Activated CD8-positive, alpha-beta memory T cell treated with anti-CD3 and anti-CD28 coated beads, Interleukin-2, amount 50 U/mL, for 1 hour (primary cell): Measurements from ENCODE around the gene CEP76.

ENCODE experiments used
- DNase-seq: peaks from one replicate; pipeline ENCODE4 v3.0.0-alpha.2; 2020; ENCODE audit errors: extremely low read depth

The CEP76 gene, protein sequence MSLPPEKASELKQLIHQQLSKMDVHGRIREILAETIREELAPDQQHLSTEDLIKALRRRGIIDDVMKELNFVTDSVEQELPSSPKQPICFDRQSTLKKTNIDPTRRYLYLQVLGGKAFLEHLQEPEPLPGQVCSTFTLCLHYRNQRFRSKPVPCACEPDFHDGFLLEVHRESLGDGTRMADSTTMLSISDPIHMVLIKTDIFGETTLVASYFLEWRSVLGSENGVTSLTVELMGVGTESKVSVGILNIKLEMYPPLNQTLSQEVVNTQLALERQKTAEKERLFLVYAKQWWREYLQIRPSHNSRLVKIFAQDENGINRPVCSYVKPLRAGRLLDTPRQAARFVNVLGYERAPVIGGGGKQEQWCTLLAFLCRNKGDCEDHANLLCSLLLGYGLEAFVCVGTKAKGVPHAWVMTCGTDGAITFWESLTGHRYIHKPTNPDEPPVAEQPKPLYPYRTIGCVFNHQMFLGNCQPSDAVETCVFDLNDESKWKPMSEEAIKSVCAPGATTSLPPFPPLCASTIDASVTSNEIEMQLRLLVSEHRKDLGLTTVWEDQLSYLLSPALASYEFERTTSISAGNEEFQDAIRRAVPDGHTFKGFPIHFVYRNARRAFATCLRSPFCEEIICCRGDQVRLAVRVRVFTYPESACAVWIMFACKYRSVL

DNA sequence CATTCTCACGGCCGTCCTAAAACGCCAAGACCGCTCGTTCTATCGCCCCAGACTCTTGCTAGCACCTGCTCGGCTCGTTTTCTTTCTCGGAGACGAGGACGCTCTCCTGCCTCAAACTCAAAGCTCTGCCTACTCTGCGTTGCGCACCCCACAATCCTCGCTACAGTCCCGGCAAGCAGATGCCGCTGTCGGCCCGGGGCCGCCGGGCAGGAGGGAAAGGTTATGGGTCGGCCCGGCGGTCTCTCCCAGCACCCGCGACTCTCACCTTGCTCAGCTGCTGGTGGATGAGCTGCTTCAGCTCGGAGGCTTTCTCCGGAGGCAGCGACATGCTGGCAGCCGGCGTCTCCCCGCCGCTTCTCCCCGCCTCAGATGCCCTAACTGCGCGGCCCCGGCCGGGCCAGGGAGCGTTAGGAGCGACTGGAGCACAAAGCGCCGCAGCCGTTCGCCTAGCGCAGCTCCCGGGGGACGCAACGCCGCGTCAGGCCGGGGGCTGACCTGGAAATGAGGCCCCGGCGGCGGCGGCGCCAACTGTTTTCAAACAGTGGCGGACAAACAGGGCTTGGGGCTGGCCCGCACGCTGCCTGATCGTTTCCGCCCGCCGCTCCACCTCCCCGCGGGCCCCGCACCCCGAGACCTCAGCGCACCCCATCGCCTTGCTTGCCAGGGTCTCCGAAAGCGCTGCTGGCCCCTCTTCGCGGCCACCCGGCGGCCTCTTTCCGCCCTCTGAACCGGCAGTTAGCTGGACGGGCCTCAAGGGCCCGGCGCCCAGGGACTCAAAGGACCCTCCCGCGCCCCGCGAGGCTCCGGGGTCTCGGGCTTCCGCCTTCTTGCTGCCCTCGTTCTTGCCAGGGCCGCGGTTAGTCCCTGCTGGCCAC lies at the start of gene CEP76, which contains the start of gene PSMG2:
TSS of gene CEP76 (minus strand) at position 503 of the 875 bp plus-strand sequence. CDS start at position 328, 175 bp downstream.
TSS of gene PSMG2 (plus strand) at position 822 of the 875 bp plus-strand sequence. CDS start 66 bp downstream, outside the sequence.
- peak; percentile 57 for DNase-seq

DNA sequence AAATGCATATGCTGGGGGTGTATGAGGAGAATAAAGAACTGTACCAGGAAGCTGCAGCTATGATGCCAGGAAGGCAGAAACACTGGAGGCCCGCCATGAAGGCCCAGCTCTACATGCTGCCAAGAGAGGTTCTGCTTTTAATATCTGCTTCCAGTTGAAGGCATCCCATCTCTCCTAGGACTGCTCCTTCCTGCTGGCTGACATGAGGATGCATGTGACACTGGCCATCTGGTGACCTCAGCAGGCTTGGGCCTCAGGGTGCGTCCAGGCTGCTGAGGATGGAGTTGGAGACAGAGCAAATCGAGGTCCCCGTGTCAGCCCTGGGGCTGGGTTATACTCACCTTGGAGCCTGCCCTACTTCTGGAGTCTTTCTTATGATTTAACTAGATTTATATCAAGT lies 49.4 kb upstream of the CEP76 start:
- DNase-seq, result no peak

DNA sequence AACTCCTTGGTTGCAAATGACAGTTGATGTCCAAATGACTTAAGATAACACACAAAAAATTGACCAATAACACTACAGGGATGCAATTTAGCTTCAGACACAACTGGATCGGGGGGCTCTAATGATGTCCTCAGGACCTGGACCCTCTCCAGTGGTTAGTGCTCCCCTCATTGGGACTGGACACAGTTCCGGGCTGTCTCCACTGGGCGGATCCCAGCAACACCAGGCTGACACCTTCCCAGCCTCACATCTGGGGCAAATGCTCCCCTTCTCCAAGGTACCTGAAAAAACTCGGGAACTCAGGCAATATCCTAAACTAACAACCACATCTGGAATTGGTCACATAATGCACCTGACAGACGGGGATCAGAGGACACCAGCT lies 49.0 kb upstream of the CEP76 start:
- DNase-seq, result no peak

DNA sequence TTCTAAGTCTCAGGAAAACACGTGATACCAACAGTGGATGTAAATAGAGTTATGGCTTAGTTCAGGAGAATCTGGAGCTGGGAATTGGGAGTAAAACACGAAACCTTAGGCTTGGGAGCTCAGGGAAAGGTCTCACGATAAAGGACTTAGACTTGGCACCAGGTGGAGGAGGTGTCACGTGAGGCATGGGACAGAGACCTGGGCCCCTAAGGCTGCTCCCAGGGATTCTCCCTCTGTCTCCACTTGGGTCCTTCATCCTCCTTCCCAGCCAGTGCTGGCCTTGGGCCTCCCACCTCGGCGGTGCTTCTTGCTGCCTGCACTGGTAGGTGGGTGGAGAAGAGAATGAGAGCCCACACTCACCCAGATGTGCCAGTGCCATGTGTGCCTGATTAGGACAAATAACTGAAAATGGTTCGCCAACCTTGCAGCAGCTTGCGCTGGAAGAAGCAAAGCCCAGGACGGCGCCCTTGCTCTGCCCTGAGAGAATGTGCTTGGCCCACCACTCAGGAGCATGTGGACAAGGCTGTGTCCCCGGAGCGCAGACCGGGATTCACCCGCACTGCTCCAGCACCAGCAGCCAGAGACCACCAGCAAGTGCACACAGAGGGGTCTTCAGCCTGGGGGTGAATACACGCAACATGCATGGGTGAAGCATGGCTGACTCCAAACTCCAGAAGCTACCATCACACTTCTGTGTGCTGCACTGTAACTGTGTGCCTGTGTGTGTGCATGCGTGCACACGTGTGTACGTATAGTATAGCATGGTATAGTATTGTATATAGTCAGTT lies 48.4 kb upstream of the CEP76 start:
- no peak for DNase-seq

DNA sequence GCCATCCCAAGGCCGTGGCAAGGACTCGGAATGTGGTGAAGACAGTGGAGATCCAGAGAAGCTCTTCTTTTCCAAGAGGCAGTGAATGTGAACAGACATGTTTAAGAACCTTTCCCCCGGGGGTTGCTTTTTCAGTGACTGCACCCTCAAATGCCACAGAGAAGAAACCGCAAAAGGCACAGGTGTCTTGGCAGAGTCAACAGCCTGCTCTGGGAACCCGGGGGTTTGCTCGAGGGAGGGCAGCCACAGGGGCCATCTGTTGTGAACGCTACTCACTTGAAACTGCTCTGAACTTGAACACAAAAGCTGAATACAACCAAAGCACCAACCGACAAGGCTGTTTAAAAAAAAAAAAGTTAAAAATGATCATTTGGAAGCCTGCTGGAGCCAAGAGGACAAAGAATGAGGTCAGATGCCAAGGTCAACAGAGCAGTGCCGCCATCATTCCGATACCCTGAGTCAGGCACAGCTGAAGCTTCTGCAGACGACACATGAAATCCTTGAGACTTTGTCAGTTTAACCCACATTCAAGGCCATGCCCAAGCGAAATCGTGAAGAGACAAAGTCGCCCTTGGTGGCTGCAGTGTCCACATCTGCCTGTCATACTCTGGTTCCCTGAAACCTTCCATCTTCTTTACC lies 47.7 kb upstream of the CEP76 start:
- DNase-seq, result no peak

DNA sequence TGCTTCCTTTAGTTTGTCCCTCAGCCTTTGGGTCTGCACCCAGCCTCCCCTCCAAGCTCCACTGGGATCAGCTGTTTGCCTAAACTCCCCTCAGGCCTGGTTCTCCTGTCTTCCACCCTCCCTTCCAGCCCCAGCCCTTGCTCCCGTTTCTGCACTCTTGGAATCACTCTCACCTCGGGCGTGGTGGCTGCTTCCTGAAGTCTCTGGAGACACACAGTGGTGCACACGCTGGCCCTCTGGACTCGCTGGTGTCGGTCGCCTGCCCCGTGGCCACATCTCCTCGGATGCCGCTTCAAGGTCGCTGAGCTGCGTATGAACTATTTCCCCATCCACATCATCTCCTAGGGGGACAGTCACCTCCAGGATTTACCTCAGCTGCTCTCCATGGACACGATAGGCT lies 46.6 kb upstream of the CEP76 start:
- no peak for DNase-seq

DNA sequence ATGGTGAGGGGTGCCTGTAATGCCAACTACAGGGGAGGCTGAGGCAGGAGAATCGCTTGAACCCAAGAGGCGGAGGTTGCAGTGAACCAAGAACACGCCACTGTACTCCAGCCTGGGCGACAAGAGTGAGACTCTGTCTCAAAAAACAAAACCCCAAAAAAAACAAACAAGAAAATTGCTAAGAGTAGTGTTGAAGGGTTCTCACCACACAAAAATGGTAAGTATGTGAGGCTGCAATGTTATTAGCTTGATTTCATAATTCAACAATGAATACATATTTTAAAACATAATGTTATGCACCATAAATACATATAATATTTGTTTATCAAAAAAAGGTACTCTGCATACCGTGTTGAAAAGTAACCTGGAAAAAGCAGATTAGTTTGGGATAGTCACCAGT lies 46.1 kb upstream of the CEP76 start:
- DNase-seq, result no peak

DNA sequence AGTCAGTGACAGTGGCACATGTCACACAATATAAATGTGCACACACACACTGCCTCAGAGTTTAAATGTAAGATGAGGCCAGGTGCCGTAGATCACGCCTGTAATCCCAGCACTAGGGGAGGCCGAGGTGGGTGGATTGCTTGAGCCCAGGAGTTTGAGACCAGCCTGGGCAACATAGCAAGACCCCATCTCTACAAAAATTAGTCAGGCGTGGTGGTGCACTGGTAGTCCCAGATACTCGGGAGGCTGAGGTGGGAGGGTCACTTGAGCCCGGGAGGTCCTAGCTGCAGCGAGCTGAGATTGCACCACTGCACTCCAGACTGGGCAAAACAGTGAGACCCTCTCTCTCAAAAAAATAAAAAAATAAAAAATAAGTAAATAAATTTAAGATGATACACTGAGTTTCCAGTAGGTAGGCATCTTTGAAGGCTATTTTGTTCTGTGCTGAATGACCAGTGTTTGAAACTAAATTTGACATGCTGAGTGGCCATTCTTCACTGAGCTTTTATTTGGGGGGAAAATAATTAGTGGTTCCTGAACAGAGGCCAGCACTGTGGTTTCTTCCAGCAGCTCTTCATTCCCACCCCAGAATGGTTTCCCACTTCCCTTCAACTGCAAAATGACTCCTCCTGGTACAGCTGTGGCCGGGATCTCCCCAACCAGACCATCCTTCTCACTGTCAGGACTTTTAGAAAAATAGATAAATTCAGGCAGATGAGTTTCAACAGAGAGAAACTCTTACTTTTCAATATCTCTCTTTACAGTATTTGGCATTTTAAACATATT lies 45.2 kb upstream of the CEP76 start:
- no peak for DNase-seq

DNA sequence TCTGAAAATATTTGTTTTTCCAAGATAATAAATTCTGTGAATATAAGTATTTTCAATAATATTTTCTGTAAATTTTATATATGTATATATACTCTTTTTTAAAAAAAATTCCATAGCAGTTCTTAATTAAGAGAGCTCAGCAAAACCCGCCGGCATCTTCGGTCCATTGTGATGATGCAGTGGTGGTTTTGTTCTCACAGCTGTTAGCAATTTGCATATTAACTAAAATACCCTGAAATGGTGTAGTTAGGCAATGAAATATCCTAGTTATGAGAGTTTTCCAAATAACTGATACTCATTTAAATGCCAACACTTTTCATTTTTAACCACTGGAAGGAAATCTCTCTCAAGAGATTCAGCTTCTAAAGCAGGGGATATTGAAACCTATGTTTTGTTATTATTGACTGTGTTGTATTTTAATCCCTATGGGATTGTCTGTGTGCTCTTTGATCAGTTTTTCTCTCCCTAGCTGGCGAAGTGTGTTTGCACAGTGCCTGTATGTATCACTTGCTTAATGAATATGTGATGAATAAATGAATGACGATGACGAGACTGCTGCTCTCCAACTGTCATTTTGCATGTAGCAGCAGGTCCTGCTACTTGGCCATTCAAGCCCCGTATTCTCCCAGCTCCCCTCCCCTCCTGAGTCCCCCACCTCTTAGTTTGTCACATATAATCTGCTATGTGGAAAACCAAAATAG lies 42.7 kb upstream of the CEP76 start:
- no peak for DNase-seq

DNA sequence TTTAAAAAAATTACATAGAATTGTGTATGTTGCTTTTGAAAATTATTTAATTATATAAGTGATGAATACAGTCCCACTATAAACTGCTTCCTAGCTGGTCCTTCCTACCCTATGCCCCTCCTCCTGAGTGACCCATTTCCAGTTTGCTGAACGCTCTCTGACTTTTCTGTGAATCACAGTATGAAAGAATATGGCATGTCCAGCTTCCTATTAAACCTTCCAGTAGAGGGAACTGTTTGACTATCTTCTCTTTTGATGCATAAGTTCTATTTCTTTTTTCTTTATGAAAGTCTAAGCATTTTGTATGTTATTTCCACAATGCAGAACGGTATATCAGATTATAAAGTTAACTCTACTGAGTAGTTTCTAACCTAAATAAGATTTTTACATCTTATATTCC lies 41.6 kb upstream of the CEP76 start:
- DNase-seq, result no peak

DNA sequence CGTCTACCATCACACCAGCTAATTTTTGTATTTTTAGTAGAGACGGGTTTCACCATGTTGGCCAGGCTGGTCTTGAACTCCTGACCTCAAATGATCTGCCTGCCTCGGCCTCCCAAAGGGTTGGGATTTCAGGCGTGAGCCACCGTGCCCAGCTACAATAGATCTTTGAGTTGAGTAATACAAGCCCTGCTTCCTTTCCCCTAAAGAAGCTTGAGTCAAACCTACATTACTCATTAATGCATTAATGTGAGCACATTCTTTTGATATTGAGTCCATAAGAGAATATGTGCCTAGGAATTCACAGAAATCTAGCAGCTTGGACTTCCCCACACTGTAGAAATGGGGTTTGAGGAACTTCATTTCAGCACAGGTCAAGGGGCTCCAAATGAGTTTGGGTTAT lies 39.9 kb upstream of the CEP76 start:
- DNase-seq, result no peak

DNA sequence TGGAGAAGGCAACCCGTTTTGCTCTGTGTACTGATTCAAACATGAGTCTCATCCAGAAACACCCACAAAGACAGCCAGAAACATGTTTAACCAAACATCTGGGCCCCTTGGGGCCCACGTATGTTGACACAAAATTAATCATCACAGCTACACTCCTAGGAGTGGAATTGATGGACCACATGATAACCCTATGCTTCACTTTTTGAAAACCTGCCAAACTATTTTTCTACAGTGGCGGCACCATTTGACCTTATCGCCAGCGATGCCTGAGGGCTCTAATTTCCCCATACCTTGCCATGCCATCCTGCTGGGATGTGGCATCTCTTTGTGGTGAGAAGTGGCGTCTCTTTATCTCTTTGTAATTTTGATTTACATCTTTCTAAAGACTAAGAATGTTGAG lies 38.8 kb upstream of the CEP76 start:
- DNase-seq, result no peak

DNA sequence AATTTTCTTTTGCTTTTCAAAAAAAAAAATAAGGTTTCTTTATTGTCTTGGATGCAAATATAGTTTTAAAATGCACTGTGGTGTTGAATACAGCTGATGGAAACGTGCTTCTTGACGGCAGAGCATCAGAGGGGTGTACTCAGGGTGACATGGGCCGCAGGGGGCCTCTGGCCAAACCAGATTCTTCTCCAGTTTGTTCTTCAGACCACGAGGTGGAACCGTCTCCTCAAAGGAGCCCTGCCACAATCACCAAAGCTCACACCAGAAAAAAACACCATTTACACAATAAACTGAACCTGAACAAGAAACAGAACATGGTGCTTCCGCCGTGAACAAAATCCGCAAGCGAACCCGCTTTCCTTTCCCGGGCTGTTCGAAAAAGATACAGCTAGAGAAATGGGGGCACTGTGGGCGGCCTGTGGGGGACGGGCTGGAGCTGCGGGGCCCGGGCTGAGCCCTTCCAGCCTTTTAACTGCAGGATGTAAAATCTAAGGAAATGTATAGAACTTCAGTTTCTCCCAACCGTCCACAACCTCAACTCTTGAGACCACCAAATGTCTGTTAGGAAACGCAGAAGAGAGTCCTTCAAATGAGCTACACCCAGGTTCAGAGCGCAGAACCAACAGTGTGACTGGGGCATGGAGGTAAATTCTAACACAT lies 34.9 kb upstream of the CEP76 start:
- no peak for DNase-seq

DNA sequence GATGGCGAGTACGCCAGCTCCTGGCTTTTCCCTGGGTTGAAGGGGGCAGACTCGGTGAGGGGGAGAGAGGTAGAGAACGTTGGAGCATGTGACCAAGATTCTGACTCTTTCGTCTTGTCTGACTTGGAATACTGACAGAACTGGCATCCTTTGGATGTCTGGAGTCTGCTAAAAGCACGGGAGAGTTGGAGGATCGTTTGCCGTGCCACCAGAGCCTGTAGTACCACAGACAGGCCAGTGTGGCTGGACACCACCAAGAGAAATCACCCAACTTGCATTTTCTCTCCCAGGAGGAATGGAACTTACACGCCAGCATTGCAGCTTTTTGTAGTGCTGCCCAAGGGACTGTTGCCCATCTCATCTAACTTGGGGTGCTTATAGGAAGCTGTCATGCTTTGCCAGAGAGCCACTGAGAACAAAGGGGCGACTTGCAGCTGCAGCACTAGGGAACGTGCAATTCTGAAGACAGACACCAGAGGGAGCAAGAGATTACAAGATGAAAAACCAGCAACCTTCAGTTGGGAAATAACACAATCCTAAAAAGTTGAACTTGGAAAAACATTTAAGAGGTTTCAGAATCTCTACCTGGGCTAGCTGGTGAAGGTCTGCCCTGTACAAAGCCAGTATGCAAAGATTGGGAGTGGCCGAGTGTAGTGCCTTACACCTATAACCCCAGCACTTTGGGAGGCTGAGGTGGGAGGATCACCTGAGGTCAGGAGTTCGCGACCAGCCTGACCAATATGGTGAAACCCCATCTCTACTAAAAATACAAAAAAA lies 24.4 kb upstream of the CEP76 start:
- peak; percentile 34 for DNase-seq

DNA sequence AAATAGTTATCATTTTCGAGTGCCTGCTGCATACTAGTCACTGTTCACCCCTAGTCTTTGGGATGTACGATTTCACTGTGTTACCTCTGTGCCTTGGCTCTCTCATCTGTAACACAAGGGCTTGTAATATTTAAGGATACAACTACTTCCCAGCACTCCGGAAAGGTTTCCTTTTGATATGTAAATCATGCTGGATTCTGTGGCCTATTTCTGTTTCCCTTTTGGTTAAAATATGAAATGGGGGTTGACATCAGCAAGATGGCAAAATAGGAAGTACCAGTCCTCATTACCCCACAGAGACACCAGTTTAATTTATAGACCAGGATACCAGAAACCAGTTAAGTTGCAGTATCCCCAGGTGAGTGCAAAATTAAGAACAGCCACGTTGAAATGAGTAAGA lies 23.8 kb upstream of the CEP76 start:
- no peak for DNase-seq

DNA sequence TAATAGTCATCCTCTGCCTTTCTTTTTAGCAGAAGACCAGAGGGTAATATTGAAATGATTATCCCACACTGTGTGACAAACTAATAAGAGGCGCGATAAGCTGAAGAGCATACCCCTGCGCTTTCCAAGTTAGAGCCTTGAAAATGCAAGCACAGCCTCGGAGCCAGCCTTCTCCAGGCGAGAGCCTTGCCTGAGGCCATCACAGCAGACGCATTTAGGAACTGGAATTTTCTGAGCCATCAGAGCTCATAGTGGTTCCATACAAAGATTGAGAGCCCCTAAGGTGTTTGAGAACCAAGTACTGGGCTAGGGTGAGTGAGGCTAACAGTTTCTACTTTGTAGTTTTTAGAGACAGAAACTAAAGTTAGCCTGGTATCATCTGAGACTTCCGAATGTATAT lies 20.2 kb upstream of the CEP76 start:
- DNase-seq, result no peak

DNA sequence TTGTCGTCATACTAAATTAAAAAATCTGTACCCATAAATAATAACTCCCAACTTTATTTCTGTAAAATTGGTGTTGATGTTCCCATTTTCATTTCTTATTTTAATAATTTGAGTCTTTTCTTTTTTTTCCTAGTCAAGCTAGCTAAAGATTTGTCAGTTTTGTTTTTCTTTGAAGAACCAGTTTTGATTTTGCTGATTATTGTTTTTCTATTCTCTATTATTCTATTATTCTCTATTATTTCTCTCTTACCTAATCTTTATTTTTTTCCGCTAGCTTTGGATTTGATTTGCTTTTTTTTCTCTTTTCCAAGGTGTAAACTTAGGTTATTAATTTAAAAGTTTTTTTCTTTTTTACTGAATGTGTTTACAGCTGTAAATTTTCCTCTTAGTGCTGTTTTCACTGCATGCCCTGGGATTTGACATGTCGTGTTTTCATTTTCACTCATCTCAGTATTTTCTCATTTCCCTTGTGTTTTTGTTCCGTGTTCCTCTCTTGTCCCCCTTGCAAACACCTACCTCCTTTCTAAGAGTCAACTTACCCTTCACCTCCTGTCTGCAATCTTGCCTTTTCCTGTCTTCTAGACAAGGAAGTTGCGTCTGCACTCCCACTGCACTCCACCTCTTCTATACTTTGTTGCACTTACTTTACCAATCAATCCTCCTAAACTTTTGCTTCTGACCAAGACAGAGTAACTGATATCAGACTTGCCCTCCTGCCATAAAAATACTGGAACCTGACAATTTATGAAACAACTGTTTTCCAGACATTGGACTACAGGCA lies 19.2 kb upstream of the CEP76 start:
- DNase-seq, result no peak
